ENCODE measurements around the gene COMMD2. TPM values are rescaled to one million over a fixed set of nuclear protein-coding genes. Genes with fewer than 3 reads are reported as not detected.

COMMD2 gene
- total and polyA plus RNA-seq, 10 of the 15 experiments (the other 5 are each of a cell fraction or from before 2014, with no cell fraction given): 23.0 to 97.0 (median 50.9) TPM

DNA sequence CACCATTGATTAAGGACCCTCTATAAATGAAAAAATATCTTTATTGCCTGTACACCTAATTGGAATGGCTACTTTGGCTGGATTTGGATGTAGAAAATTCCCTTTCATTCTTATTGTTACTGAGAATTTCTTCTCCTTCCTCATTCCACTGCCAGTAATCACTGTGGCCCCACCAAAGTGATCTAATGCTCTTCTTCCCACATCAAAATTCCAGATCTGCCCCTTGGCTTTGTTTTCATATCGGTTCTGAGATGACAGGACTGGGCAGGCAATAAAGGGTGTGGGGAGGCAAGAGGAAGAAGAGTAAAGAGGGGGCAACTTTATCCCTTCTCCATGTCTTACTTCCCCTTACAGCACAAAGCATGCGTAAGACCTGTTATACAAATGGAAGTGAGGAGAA, 38.0 kb upstream of the COMMD2 start (continued):
- no peak for TF ChIP-seq POU2F2 (IDR thresholded peaks at IDR 0.05; ENCODE audit: borderline replicate concordance, low read depth, low read length)
- no peak for TF ChIP-seq CBX5 (IDR thresholded peaks at IDR 0.05; ENCODE audit: low read depth)

DNA sequence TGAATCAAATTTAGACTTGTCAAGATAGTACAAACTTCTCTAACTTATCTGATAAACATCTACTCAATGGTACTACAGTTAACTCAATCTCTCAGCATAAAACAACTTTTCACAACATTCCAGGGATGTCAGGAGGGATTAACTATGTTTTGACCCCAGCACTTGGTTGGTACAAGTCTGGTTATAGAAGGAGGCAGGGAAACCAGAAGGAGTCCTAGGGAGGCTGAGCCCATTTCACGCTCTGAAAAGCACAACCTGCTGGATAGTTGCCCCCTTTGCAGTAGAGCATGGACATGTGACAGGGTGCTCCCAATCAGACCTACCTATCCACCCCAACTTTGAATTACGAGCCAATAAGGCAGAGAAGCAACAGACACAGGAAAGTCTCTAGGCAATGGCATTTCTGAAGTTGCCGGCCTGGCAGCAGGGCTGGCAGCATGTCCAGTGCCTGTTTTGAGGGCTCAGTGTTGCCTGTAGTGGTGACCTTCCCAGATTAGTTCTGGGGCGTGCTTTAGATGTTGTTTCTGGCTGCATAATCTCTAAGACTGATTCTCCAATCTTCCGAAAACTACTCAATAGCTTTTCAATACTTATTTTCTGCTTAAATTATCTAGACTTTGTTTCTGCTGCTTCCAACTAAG, 31.9 kb upstream of the COMMD2 start:
- no peak for ATAC-seq
- ChIA-PET SMC1A (ENCODE audit: uncharacterized antibody, unreplicated experiment) (interaction anchor here (1.1 kb wide), 1 partner anchor 275 kb away, joined by 3 read pairs; no protein-coding TSS in a partner anchor), POLR2A (no interaction called here), RAD21 (ENCODE audit: unreplicated experiment) (no interaction called here), CTCF (interaction anchor here (0.7 to 2.9 kb wide), 3 partner anchors 12 to 24 kb away, joined by 3 to 26 read pairs (median 18); no protein-coding TSS in a partner anchor)
- H3K79me2 ChIP-seq (ENCODE audit: control insufficient read depth, insufficient read depth, low read length): no peaks in the 10 kb centered on the region
- no peaks in the 10 kb centered on the region for H4K20me1 ChIP-seq (ENCODE audit: control insufficient read depth, insufficient read depth)
- H2AFZ ChIP-seq (ENCODE audit: control insufficient read depth, low read depth, low read length): peak overlapping the region; percentile 28; the same call in 1 of the 2 replicates
- no TSS peak for BruUV-seq (replicated peaks)
- no peak overlapping the region for H3K9ac ChIP-seq (ENCODE audit: control insufficient read depth, insufficient read depth, low read length)
- H3K36me3 ChIP-seq (ENCODE audit: control insufficient read depth in 2 of 2, insufficient read depth in 2 of 2, low read length in 1 of 2): no peaks in the 10 kb centered on the region
- intact Hi-C loops (cut with micrococcal nuclease; ENCODE audit: unreplicated experiment): no loop called here
- 50% methylated on average over 5 of the region's 5 CpGs for WGBS (ENCODE audit: insufficient coverage, insufficient replicate concordance, low lambda C conversion rate, missing lambda C conversion rate)
- H3K27me3 ChIP-seq (replicated peaks in 1 of 2; ENCODE audit: control insufficient read depth in 2 of 2, insufficient read depth in 2 of 2, low read length in 1 of 2): no peaks in the 10 kb centered on the region
- H3K27ac ChIP-seq (ENCODE audit: control insufficient read depth, insufficient read depth): no peak overlapping the region
- H3K9me3 ChIP-seq (replicated peaks; ENCODE audit: control insufficient read depth, insufficient read depth, low read length): no peaks in the 10 kb centered on the region; the same call in 2 of the 3 replicates
- no peak overlapping the region for H3K4me3 ChIP-seq
- no peak overlapping the region for H3K4me2 ChIP-seq (ENCODE audit: control insufficient read depth, insufficient read depth)
- H3K4me1 ChIP-seq (ENCODE audit: control insufficient read depth, insufficient read depth, low read length): peaks cover 4% of the 10 kb centered on the region
- no peak for FAIRE-seq
- no peak for DNase-seq (ENCODE audit: low read depth, low spot score)
- in situ Hi-C loops (cut with MboI): no loop called here
- TF ChIP-seq EGR1 (IDR thresholded peaks at IDR 0.05; ENCODE audit: borderline replicate concordance in 1 of 2, low read depth in 2 of 2, low read length in 2 of 2) (no peak), NFYA (IDR thresholded peaks at IDR 0.05; ENCODE audit: borderline replicate concordance, low read depth, low read length) (no peak), KDM1A (IDR thresholded peaks at IDR 0.05; ENCODE audit: borderline replicate concordance) (no peak)
- TF ChIP-seq, protein P1, sequence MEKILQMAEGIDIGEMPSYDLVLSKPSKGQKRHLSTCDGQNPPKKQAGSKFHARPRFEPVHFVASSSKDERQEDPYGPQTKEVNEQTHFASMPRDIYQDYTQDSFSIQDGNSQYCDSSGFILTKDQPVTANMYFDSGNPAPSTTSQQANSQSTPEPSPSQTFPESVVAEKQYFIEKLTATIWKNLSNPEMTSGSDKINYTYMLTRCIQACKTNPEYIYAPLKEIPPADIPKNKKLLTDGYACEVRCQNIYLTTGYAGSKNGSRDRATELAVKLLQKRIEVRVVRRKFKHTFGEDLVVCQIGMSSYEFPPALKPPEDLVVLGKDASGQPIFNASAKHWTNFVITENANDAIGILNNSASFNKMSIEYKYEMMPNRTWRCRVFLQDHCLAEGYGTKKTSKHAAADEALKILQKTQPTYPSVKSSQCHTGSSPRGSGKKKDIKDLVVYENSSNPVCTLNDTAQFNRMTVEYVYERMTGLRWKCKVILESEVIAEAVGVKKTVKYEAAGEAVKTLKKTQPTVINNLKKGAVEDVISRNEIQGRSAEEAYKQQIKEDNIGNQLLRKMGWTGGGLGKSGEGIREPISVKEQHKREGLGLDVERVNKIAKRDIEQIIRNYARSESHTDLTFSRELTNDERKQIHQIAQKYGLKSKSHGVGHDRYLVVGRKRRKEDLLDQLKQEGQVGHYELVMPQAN (conservative IDR thresholded peaks at IDR 0.05): no peak
